GM23338 (cell line): ENCODE results near the gene PRKCQ. TPM values are rescaled to one million over a fixed set of nuclear protein-coding genes. Genes with fewer than 3 reads are reported as not detected.

Experiments
- ATAC-seq: fragments of 200-7000 bp; cut with Tn5 transposase; 3 replicates; pipeline ENCODE4 v1.9.1; 2020
- DNase-seq: peaks from one replicate; pipeline ENCODE4 v3.0.0-alpha.2; 2015; ENCODE audit warnings: low spot score
- H2AFZ ChIP-seq: fragments of 200-600 bp; sonication (generic); 2 replicates; pipeline ENCODE4 v1.8.0; 2016; ENCODE audit warnings: antibody characterized with exemption, mild to moderate bottlenecking, moderate library complexity
- H3F3A ChIP-seq: fragments of 200-600 bp; sonication (generic); replicated peaks from 2 replicates; pipeline ENCODE4 v1.8.0; 2017; ENCODE audit warnings: antibody characterized with exemption, mixed run types, low read depth
- H3K27ac ChIP-seq: fragments of 200-600 bp; sonication (generic); 2 replicates; pipeline ENCODE4 v1.6.1; 2016; ENCODE audit warnings: low read depth
- H3K27me3 ChIP-seq: fragments of 200-600 bp; sonication (generic); 2 replicates; pipeline ENCODE4 v1.8.0; 2016; ENCODE audit warnings: mild to moderate bottlenecking, mixed run types, moderate library complexity; ENCODE audit not compliant: insufficient read depth
- H3K36me3 ChIP-seq: fragments of 200-600 bp; sonication (generic); 2 replicates; pipeline ENCODE4 v1.8.0; 2016; ENCODE audit warnings: mild to moderate bottlenecking; ENCODE audit not compliant: insufficient read depth
- H3K4me1 ChIP-seq: fragments of 200-600 bp; sonication (generic); 2 replicates; pipeline ENCODE4 v1.8.0; 2016; ENCODE audit warnings: mild to moderate bottlenecking, moderate library complexity; ENCODE audit not compliant: insufficient read depth
- H3K4me2 ChIP-seq: fragments of 200-600 bp; sonication (generic); 2 replicates; pipeline ENCODE4 v1.7.1; 2017; ENCODE audit warnings: mixed run types
- H3K4me3 ChIP-seq: fragments of 200-600 bp; sonication (generic); 2 replicates; pipeline ENCODE4 v1.6.1; 2016; ENCODE audit warnings: mixed run types
- H3K79me2 ChIP-seq: fragments of 200-600 bp; sonication (generic); replicated peaks from 2 replicates; pipeline ENCODE4 v1.8.0; 2017; ENCODE audit warnings: mild to moderate bottlenecking; ENCODE audit not compliant: insufficient read depth
- H3K9me2 ChIP-seq: fragments of 200-600 bp; sonication (generic); 2 replicates; pipeline ENCODE4 v1.8.0; 2017; ENCODE audit not compliant: insufficient read depth
- H4K20me1 ChIP-seq: fragments of 200-600 bp; sonication (generic); replicated peaks from 2 replicates; pipeline ENCODE4 v1.8.0; 2017; ENCODE audit warnings: mild to moderate bottlenecking; ENCODE audit not compliant: insufficient read depth
- H3K27ac Mint-ChIP-seq: 2 replicates; pipeline ENCODE4 v1.8.0; 2020; ENCODE audit warnings: inconsistent platforms, mild to moderate bottlenecking, moderate library complexity, mixed read lengths
- H3K27me3 Mint-ChIP-seq: 3 replicates; pipeline ENCODE4 v1.8.0; 2022; ENCODE audit warnings: low read depth, mild to moderate bottlenecking, moderate library complexity, mixed read lengths, inconsistent platforms; ENCODE audit not compliant: insufficient read depth, poor library complexity
- H3K36me3 Mint-ChIP-seq: 3 replicates; pipeline ENCODE4 v1.8.0; 2021; ENCODE audit warnings: low read depth, mild to moderate bottlenecking, inconsistent platforms, moderate library complexity, mixed read lengths
- H3K4me1 Mint-ChIP-seq: 3 replicates; pipeline ENCODE4 v1.8.0; 2020; ENCODE audit warnings: mild to moderate bottlenecking, inconsistent platforms, mixed read lengths
- H3K4me3 Mint-ChIP-seq: 3 replicates; pipeline ENCODE4 v1.8.0; 2021; ENCODE audit warnings: moderate library complexity, mild to moderate bottlenecking, inconsistent platforms, mixed read lengths
- H3K9me3 Mint-ChIP-seq: 3 replicates; pipeline ENCODE4 v1.8.0; 2020; ENCODE audit warnings: moderate library complexity, mild to moderate bottlenecking, inconsistent platforms, mixed read lengths
- CREB1 ChIP-seq: fragments of 250-450 bp; sonication (Bioruptor Pico); IDR thresholded peaks from 2 replicates; pipeline ENCODE4 v1.5.0; 2020; ENCODE audit warnings: low read depth, mild to moderate bottlenecking, moderate library complexity
- CTCF ChIP-seq, 2 experiments: fragments of 200-600 bp in 1 of 2; sonication (generic) in 1 of 2; conservative IDR thresholded peaks; 2 replicates each; pipeline versions ENCODE4 v1.5.1 to v1.6.1; 2016 to 2017; ENCODE audit warnings: antibody characterized with exemption in 2 of 2, low read depth in 2 of 2, mild to moderate bottlenecking in 2 of 2, moderate library complexity in 1 of 2
- EZH2phosphoT487 ChIP-seq: fragments of 200-600 bp; sonication (generic); IDR thresholded peaks from one replicate; pipeline ENCODE4 v1.8.1; 2018; ENCODE audit warnings: antibody characterized with exemption; ENCODE audit not compliant: unreplicated experiment
- JUNB ChIP-seq: IDR thresholded peaks from one replicate; pipeline ENCODE4 v1.6.1; 2016; ENCODE audit warnings: antibody characterized with exemption; ENCODE audit not compliant: unreplicated experiment
- ZNF331 ChIP-seq: fragments of 250-450 bp; sonication (Bioruptor Pico); IDR thresholded peaks from 2 replicates; pipeline ENCODE4 v1.5.0; 2020; ENCODE audit warnings: low read depth, mild to moderate bottlenecking, moderate library complexity
- ZNF462 ChIP-seq: fragments of 250-450 bp; sonication (Bioruptor Pico); IDR thresholded peaks from 2 replicates; pipeline ENCODE4 v1.5.0; 2020; ENCODE audit warnings: mild to moderate bottlenecking, moderate library complexity
- polyA plus RNA-seq: library from polyadenylated mRNA; unstranded; fragments of >200 nt; fragmentation: Nextera tagmentation; extraction: Ambion mirVana; gene quantifications from 2 replicates; pipeline ENCODE4 v1.2.1, GENCODE V29; 2016
- total RNA-seq: library from RNA; depleted of rRNA; stranded (reverse); fragments of >200 nt; shearing (Covaris generic); gene quantifications from 2 replicates; pipeline ENCODE4 v1.2.3, GENCODE V29; 2014

Gene PRKCQ
- total and polyA plus RNA-seq, 2 experiments from 2014 or later = 12.6 to 28.5 TPM

GRCh38 chr10:6497620-6498019, 82.5 kb downstream of the PRKCQ start:
- Histone ChIP-seq H3K36me3 (peaks cover 19% of the 10 kb centered on the region), H3K9me2 (no peaks in the 10 kb centered on the region), H3K79me2 (no peaks in the 10 kb centered on the region), H2AFZ (no peak overlapping the region), H3K4me1 (no peaks in the 10 kb centered on the region), H3K27ac (no peak overlapping the region), H3K27me3 (no peaks in the 10 kb centered on the region), H3K4me3 (no peak overlapping the region), H4K20me1 (no peaks in the 10 kb centered on the region), H3K4me2 (no peak overlapping the region), H3F3A (no peaks in the 10 kb centered on the region)
- Mint-ChIP-seq H3K27me3 (no peaks in the 10 kb centered on the region), H3K4me1 (no peaks in the 10 kb centered on the region), H3K27ac (no peak overlapping the region), H3K9me3 (no peaks in the 10 kb centered on the region), H3K4me3 (no peak overlapping the region), H3K36me3 (peaks cover 5% of the 10 kb centered on the region; the same call in 1 of the 3 replicates)
- TF ChIP-seq JUNB = no peak
- no peak for TF ChIP-seq ZNF462 (CRISPR knock-in tag)
- no peak for TF ChIP-seq CREB1 (CRISPR knock-in tag)
- DNase-seq (no peak), ATAC-seq (no peak)

- H3K4me1 ChIP-seq = no peaks in the 10 kb centered on the region
- no peaks in the 10 kb centered on the region for H3F3A ChIP-seq
- DNase-seq (no peak), ATAC-seq (no peak)
- H4K20me1 ChIP-seq = no peaks in the 10 kb centered on the region
- H2AFZ ChIP-seq = no peak overlapping the region
- H3K9me2 ChIP-seq = no peaks in the 10 kb centered on the region
- Mint-ChIP-seq H3K9me3 (no peaks in the 10 kb centered on the region), H3K4me1 (no peaks in the 10 kb centered on the region), H3K27me3 (no peaks in the 10 kb centered on the region), H3K4me3 (no peak overlapping the region), H3K36me3 (peaks cover 13% of the 10 kb centered on the region), H3K27ac (no peak overlapping the region)
- no peaks in the 10 kb centered on the region for H3K79me2 ChIP-seq
- H3K27me3 ChIP-seq = no peaks in the 10 kb centered on the region
- no peak overlapping the region for H3K4me2 ChIP-seq
- no peak overlapping the region for H3K27ac ChIP-seq
- no peak overlapping the region for H3K4me3 ChIP-seq
- H3K36me3 ChIP-seq = peaks cover 24% of the 10 kb centered on the region
- TF ChIP-seq CREB1 (CRISPR knock-in tag) = no peak
- TF ChIP-seq CTCF (conservative IDR thresholded peaks at IDR 0.05; ENCODE audit: low read depth in 2 of 2) = no peak
- TF ChIP-seq ZNF331 (CRISPR knock-in tag) = no peak
- TF ChIP-seq EZH2phosphoT487 = no peak
Measured at GRCh38 chr10:6494936-6495592, 85.0 kb downstream of the PRKCQ start.
